WTC11 (cell line): ENCODE data around the gene CD2BP2. TPM values are rescaled to one million over a fixed set of nuclear protein-coding genes. Genes with fewer than 3 reads are reported as not detected.
"Not testable (repeated sequence)": the region's sequence is repeated elsewhere in the genome, so short reads cannot be mapped to it uniquely, and the experiment has no call there.

Experiments used
- ATAC-seq: fragments of 200-7000 bp; cut with Tn5 transposase; 2 replicates; pipeline ENCODE4 v1.10.0; 2021; ENCODE audit warnings: mild to moderate bottlenecking, moderate library complexity
- CTCF ChIA-PET: fragments of 300-600 bp; sonication (Branson Sonifier 250); formaldehyde crosslinking; loops from one replicate; lab custom pipeline; 2021; ENCODE audit warnings: antibody characterized with exemption; lab: Charles Lee
- POLR2A ChIA-PET: fragments of 350-600 bp; sonication (Branson Sonifier 250); formaldehyde crosslinking; loops from one replicate; lab custom pipeline; 2021; ENCODE audit warnings: antibody characterized with exemption; lab: Charles Lee
- DNase-seq: peaks from one replicate; pipeline ENCODE4 v3.0.0; 2021; ENCODE audit warnings: low spot score
- H3K27ac Mint-ChIP-seq: 2 replicates; pipeline ENCODE4 v1.8.0; 2021; ENCODE audit warnings: mixed read lengths
- H3K27me3 Mint-ChIP-seq: 2 replicates; pipeline ENCODE4 v1.8.0; 2021; ENCODE audit warnings: low read depth, mild to moderate bottlenecking, moderate library complexity, mixed read lengths
- H3K36me3 Mint-ChIP-seq: 2 replicates; pipeline ENCODE4 v1.8.0; 2021; ENCODE audit warnings: mixed read lengths
- H3K4me1 Mint-ChIP-seq: 2 replicates; pipeline ENCODE4 v1.8.0; 2022; ENCODE audit warnings: mixed read lengths
- H3K4me3 Mint-ChIP-seq: 2 replicates; pipeline ENCODE4 v1.8.0; 2021; ENCODE audit warnings: mild to moderate bottlenecking, moderate library complexity, mixed read lengths
- H3K9me3 Mint-ChIP-seq: 2 replicates; pipeline ENCODE4 v1.8.0; 2021; ENCODE audit warnings: mixed read lengths
- CREB1 ChIP-seq: sonication (generic); formaldehyde crosslinking; IDR thresholded peaks from 2 replicates; pipeline ENCODE4 v1.8.0; 2023; ENCODE audit warnings: mild to moderate bottlenecking, missing genetic modification reagents
- ELF4 ChIP-seq: sonication (generic); formaldehyde crosslinking; IDR thresholded peaks from 2 replicates; pipeline ENCODE4 v1.8.1; 2022; ENCODE audit warnings: low read depth, mild to moderate bottlenecking, moderate library complexity, missing genetic modification reagents
- FOXJ3 ChIP-seq: sonication (generic); formaldehyde crosslinking; IDR thresholded peaks from 2 replicates; pipeline ENCODE4 v1.9.0; 2021; ENCODE audit warnings: missing genetic modification reagents, mild to moderate bottlenecking, borderline replicate concordance
- FOXK1 ChIP-seq: sonication (generic); formaldehyde crosslinking; IDR thresholded peaks from 2 replicates; pipeline ENCODE4 v1.8.0; 2022; ENCODE audit warnings: mild to moderate bottlenecking, moderate library complexity, missing genetic modification reagents
- GABPB1 ChIP-seq: sonication (generic); formaldehyde crosslinking; IDR thresholded peaks from 2 replicates; pipeline ENCODE4 v1.8.1; 2023; ENCODE audit warnings: mild to moderate bottlenecking, missing genetic modification reagents
- JAZF1 ChIP-seq: fragments of 250-450 bp; sonication (Bioruptor Pico); IDR thresholded peaks from 2 replicates; pipeline ENCODE4 v1.9.0; 2021; ENCODE audit warnings: moderate library complexity, mild to moderate bottlenecking, inconsistent platforms
- MXD4 ChIP-seq: fragments of 250-450 bp; sonication (Bioruptor Pico); IDR thresholded peaks from 2 replicates; pipeline ENCODE4 v1.8.0; 2021; ENCODE audit warnings: mild to moderate bottlenecking, moderate library complexity, borderline replicate concordance
- NR1H2 ChIP-seq: sonication (generic); formaldehyde crosslinking; IDR thresholded peaks from 2 replicates; pipeline ENCODE4 v1.9.0; 2021; ENCODE audit warnings: mild to moderate bottlenecking, moderate library complexity, missing genetic modification reagents
- OVOL2 ChIP-seq: fragments of 250-450 bp; sonication (Bioruptor Pico); IDR thresholded peaks from 2 replicates; pipeline ENCODE4 v1.9.0; 2021; ENCODE audit warnings: mild to moderate bottlenecking, borderline replicate concordance
- RELA ChIP-seq: sonication (generic); formaldehyde crosslinking; IDR thresholded peaks from 2 replicates; pipeline ENCODE4 v1.8.1; 2022; ENCODE audit warnings: missing genetic modification reagents, mild to moderate bottlenecking, borderline replicate concordance
- RORB ChIP-seq: fragments of 250-450 bp; sonication (Bioruptor Pico); IDR thresholded peaks from 2 replicates; pipeline ENCODE4 v1.9.0; 2021; ENCODE audit warnings: mild to moderate bottlenecking
- SMAD3 ChIP-seq: sonication (generic); formaldehyde crosslinking; IDR thresholded peaks from 2 replicates; pipeline ENCODE4 v1.8.0; 2022; ENCODE audit warnings: missing genetic modification reagents, mild to moderate bottlenecking, borderline replicate concordance
- SMAD4 ChIP-seq: sonication (generic); formaldehyde crosslinking; IDR thresholded peaks from 2 replicates; pipeline ENCODE4 v1.8.0; 2022; ENCODE audit warnings: mild to moderate bottlenecking, missing genetic modification reagents
- TEAD1 ChIP-seq: sonication (generic); formaldehyde crosslinking; IDR thresholded peaks from 2 replicates; pipeline ENCODE4 v1.8.0; 2022; ENCODE audit warnings: mild to moderate bottlenecking, missing genetic modification reagents
- ZNF138 ChIP-seq: sonication (generic); formaldehyde crosslinking; conservative IDR thresholded peaks from 2 replicates; pipeline ENCODE4 v1.8.1; 2022; ENCODE audit warnings: mild to moderate bottlenecking, moderate library complexity, missing genetic modification reagents
- ZNF317 ChIP-seq: sonication (generic); formaldehyde crosslinking; IDR thresholded peaks from 2 replicates; pipeline ENCODE4 v1.8.1; 2023; ENCODE audit warnings: low read depth, mild to moderate bottlenecking, moderate library complexity, missing genetic modification reagents, borderline replicate concordance
- total RNA-seq: library from RNA; stranded (reverse); gene quantifications from 3 replicates; pipeline ENCODE4 v1.2.3, GENCODE V29; 2021
- TF ChIP-seq, protein P1 (sequence below): fragments of 250-450 bp; sonication (Bioruptor Pico); IDR thresholded peaks from 2 replicates; pipeline ENCODE4 v2.1.2; 2022; ENCODE audit warnings: mild to moderate bottlenecking, moderate library complexity
- TF ChIP-seq, protein P2 (sequence below): sonication (generic); formaldehyde crosslinking; IDR thresholded peaks from 2 replicates; pipeline ENCODE4 v1.8.1; 2023; ENCODE audit warnings: mild to moderate bottlenecking, missing genetic modification reagents, borderline replicate concordance
- TF ChIP-seq, protein P3 (sequence below): sonication (generic); formaldehyde crosslinking; IDR thresholded peaks from 2 replicates; pipeline ENCODE4 v1.8.1; 2023; ENCODE audit warnings: mild to moderate bottlenecking, moderate library complexity, missing genetic modification reagents
- TF ChIP-seq, protein P4 (sequence below): sonication (generic); formaldehyde crosslinking; IDR thresholded peaks from 2 replicates; pipeline ENCODE4 v1.8.0; 2022; ENCODE audit warnings: mild to moderate bottlenecking, missing genetic modification reagents
- TF ChIP-seq, protein P5 (sequence below): sonication (generic); formaldehyde crosslinking; IDR thresholded peaks from 2 replicates; pipeline ENCODE4 v1.8.0; 2022; ENCODE audit warnings: mild to moderate bottlenecking, missing genetic modification reagents

Gene CD2BP2
- total RNA-seq, 1 experiment from 2014 or later: 56.6 TPM

DNA sequence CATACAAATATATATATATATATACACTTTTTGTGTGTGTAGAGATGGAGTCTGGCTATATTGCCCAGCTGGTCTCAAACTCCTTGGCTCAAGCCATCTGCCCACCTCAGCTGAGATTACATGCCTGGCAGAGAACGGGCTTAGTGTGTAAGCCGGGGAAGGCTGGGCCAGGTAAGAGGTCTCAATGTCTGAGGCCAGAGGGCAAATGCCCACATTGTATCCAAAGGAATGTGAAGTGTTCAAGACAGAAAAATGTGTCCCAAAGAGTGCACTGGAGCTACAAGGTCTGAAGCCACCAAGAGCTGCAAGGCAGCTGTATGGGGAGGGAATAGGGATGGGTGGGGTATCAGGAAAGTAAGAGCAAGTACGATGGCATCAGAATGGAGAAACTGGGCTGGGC, 8.8 kb downstream of the CD2BP2 start:
- POLR2A ChIA-PET: no interaction called here
- TF ChIP-seq GABPB1 (CRISPR knock-in tag) (no peak), JAZF1 (no peak), SMAD4 (CRISPR knock-in tag) (no peak), RORB (CRISPR knock-in tag) (no peak), FOXJ3 (CRISPR knock-in tag) (no peak), NR1H2 (CRISPR knock-in tag) (no peak), TEAD1 (CRISPR knock-in tag) (no peak), OVOL2 (CRISPR knock-in tag) (no peak), SMAD3 (CRISPR knock-in tag) (no peak), ZNF138 (CRISPR knock-in tag) (no peak), CREB1 (CRISPR knock-in tag) (no peak), MXD4 (CRISPR knock-in tag) (no peak)
- TF ChIP-seq, protein P1, sequence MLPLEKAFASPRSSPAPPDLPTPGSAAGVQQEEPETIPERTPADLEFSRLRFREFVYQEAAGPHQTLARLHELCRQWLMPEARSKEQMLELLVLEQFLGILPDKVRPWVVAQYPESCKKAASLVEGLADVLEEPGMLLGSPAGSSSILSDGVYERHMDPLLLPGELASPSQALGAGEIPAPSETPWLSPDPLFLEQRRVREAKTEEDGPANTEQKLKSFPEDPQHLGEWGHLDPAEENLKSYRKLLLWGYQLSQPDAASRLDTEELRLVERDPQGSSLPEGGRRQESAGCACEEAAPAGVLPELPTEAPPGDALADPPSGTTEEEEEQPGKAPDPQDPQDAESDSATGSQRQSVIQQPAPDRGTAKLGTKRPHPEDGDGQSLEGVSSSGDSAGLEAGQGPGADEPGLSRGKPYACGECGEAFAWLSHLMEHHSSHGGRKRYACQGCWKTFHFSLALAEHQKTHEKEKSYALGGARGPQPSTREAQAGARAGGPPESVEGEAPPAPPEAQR (CRISPR knock-in tag): no peak
- peaks cover 6% of the 10 kb centered on the region for H3K36me3 Mint-ChIP-seq
- ATAC-seq (no peak), DNase-seq (no peak)
- H3K4me3 Mint-ChIP-seq: no peak overlapping the region
- H3K27ac Mint-ChIP-seq: no peak overlapping the region
- H3K4me1 Mint-ChIP-seq: no peaks in the 10 kb centered on the region
- no peaks in the 10 kb centered on the region for H3K9me3 Mint-ChIP-seq
- H3K27me3 Mint-ChIP-seq: no peaks in the 10 kb centered on the region
- CTCF ChIA-PET: interaction anchor here (1.0 to 1.1 kb wide), 2 partner anchors 8 to 83 kb away, joined by 3 read pairs; partner anchors contain the start of genes CD2BP2 and DCTPP1

DNA sequence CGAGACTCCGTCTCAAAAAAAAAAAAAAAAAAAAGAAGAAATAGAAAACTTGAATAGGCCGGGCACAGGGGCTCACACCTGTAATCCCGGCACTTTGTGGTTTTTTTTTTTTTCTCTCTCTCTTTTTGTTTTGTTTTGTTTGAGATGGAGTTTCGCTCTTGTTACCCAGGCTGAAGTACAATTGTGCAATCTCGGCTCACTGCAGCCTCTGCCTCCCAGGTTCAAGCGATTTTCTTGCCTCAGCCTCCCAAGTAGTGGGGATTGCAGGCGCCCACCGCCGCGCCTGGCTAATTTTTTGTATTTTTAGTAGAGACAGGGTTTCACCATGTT, 11.7 kb downstream of the CD2BP2 start:
- CTCF ChIA-PET, POLR2A ChIA-PET: not testable (repeated sequence)

DNA sequence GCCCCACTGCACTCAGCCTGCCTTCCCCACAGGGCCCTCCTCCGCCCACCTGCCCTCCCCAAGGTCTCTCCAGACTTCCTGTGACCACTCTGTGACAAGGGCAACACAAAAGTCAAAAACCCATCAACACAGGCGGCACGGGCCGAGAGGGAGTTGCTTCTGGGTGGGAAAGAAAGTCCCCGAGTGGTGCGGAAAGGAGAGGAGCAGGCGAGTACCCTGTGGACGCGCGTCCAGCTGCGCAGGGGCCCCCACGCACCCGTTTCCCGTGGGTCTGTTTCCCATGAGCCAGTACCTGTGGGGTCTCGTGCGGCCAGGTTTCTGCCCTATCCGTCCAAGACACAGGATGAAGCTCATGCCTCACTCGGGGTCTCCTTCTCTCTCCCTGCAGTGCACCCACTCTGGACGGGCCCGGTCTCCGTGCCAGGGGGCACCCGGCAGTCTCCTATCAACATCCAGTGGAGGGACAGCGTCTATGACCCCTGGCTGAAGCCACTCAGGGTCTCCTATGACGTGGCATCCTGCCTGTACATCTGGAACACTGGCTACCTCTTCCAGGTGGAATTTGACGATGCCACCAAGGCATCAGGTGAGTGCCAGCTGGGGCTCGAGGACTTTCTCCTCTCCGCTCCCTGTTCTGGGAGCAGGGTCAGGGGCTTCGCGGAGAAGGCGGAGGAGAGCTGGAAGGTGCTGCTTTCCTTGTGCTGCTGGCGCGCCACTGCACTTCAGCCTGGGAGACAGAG, 12.2 kb downstream of the CD2BP2 start:
- DNase-seq (no peak), ATAC-seq (no peak)
- ChIA-PET CTCF (no interaction called here), POLR2A (no interaction called here)
- Mint-ChIP-seq H3K9me3 (peaks cover 5% of the 10 kb centered on the region; the same call in 1 of the 2 replicates), H3K27me3 (no peaks in the 10 kb centered on the region), H3K4me1 (peaks cover 4% of the 10 kb centered on the region; the same call in 1 of the 2 replicates), H3K27ac (no peak overlapping the region), H3K4me3 (no peak overlapping the region), H3K36me3 (no peaks in the 10 kb centered on the region)
- TF ChIP-seq, protein P2, sequence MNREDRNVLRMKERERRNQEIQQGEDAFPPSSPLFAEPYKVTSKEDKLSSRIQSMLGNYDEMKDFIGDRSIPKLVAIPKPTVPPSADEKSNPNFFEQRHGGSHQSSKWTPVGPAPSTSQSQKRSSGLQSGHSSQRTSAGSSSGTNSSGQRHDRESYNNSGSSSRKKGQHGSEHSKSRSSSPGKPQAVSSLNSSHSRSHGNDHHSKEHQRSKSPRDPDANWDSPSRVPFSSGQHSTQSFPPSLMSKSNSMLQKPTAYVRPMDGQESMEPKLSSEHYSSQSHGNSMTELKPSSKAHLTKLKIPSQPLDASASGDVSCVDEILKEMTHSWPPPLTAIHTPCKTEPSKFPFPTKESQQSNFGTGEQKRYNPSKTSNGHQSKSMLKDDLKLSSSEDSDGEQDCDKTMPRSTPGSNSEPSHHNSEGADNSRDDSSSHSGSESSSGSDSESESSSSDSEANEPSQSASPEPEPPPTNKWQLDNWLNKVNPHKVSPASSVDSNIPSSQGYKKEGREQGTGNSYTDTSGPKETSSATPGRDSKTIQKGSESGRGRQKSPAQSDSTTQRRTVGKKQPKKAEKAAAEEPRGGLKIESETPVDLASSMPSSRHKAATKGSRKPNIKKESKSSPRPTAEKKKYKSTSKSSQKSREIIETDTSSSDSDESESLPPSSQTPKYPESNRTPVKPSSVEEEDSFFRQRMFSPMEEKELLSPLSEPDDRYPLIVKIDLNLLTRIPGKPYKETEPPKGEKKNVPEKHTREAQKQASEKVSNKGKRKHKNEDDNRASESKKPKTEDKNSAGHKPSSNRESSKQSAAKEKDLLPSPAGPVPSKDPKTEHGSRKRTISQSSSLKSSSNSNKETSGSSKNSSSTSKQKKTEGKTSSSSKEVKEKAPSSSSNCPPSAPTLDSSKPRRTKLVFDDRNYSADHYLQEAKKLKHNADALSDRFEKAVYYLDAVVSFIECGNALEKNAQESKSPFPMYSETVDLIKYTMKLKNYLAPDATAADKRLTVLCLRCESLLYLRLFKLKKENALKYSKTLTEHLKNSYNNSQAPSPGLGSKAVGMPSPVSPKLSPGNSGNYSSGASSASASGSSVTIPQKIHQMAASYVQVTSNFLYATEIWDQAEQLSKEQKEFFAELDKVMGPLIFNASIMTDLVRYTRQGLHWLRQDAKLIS (CRISPR knock-in tag): no peak
- no peak for TF ChIP-seq ZNF317 (CRISPR knock-in tag)
- TF ChIP-seq RELA (CRISPR knock-in tag): no peak
- no peak for TF ChIP-seq JAZF1
- TF ChIP-seq OVOL2 (CRISPR knock-in tag): no peak
- TF ChIP-seq, protein P3, sequence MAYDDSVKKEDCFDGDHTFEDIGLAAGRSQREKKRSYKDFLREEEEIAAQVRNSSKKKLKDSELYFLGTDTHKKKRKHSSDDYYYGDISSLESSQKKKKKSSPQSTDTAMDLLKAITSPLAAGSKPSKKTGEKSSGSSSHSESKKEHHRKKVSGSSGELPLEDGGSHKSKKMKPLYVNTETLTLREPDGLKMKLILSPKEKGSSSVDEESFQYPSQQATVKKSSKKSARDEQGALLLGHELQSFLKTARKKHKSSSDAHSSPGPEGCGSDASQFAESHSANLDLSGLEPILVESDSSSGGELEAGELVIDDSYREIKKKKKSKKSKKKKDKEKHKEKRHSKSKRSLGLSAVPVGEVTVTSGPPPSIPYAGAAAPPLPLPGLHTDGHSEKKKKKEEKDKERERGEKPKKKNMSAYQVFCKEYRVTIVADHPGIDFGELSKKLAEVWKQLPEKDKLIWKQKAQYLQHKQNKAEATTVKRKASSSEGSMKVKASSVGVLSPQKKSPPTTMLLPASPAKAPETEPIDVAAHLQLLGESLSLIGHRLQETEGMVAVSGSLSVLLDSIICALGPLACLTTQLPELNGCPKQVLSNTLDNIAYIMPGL (CRISPR knock-in tag): no peak
- TF ChIP-seq, protein P4, sequence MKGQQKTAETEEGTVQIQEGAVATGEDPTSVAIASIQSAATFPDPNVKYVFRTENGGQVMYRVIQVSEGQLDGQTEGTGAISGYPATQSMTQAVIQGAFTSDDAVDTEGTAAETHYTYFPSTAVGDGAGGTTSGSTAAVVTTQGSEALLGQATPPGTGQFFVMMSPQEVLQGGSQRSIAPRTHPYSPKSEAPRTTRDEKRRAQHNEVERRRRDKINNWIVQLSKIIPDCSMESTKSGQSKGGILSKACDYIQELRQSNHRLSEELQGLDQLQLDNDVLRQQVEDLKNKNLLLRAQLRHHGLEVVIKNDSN: no peak
- no peak for TF ChIP-seq ELF4 (CRISPR knock-in tag)
- no peak for TF ChIP-seq FOXK1 (CRISPR knock-in tag)
- TF ChIP-seq, protein P5, sequence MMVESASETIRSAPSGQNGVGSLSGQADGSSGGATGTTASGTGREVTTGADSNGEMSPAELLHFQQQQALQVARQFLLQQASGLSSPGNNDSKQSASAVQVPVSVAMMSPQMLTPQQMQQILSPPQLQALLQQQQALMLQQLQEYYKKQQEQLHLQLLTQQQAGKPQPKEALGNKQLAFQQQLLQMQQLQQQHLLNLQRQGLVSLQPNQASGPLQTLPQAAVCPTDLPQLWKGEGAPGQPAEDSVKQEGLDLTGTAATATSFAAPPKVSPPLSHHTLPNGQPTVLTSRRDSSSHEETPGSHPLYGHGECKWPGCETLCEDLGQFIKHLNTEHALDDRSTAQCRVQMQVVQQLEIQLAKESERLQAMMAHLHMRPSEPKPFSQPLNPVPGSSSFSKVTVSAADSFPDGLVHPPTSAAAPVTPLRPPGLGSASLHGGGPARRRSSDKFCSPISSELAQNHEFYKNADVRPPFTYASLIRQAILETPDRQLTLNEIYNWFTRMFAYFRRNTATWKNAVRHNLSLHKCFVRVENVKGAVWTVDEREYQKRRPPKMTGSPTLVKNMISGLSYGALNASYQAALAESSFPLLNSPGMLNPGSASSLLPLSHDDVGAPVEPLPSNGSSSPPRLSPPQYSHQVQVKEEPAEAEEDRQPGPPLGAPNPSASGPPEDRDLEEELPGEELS (CRISPR knock-in tag): no peak
- TF ChIP-seq FOXJ3 (CRISPR knock-in tag): no peak

More for the DNA sequence above, 11.7 kb downstream of the CD2BP2 start:
- H3K27me3 Mint-ChIP-seq, ATAC-seq, H3K4me3 Mint-ChIP-seq, H3K4me1 Mint-ChIP-seq, H3K9me3 Mint-ChIP-seq, H3K36me3 Mint-ChIP-seq, H3K27ac Mint-ChIP-seq, DNase-seq: not testable (repeated sequence)
